ENCODE measurements around the gene ADAM12. TPM values are rescaled to one million over a fixed set of nuclear protein-coding genes. Genes with fewer than 3 reads are reported as not detected.
"Not testable (repeated sequence)": the region's sequence is repeated elsewhere in the genome, so short reads cannot be mapped to it uniquely, and the experiment has no call there.

ADAM12 gene
- total and polyA plus RNA-seq, 7 donors: under 0.01 to 0.82 (median 0.46) TPM; not detected in 1

- TF ChIP-seq CTCF (IDR thresholded peaks at IDR 0.05) (no peak), EP300 (IDR thresholded peaks at IDR 0.05) (no peak), POLR2A (IDR thresholded peaks at IDR 0.05) (no peak), POLR2AphosphoS5 (IDR thresholded peaks at IDR 0.05) (no peak)
- 75 to 81% methylated on average over 7 of the region's 7 CpGs for WGBS, 2 donors
- H3K27ac ChIP-seq: no peak overlapping the region
- no peak overlapping the region for H3K4me3 ChIP-seq
- no peaks in the 10 kb centered on the region for H3K36me3 ChIP-seq
- no peak for DNase-seq
- H3K4me1 ChIP-seq: no peaks in the 10 kb centered on the region
- no peaks in the 10 kb centered on the region for H3K9me3 ChIP-seq
- H3K27me3 ChIP-seq: no peaks in the 10 kb centered on the region
- intact Hi-C loops (cut with DNase I): no loop called here
These were observed 210.8 kb downstream of the ADAM12 start for GRCh38 chr10:126177417-126178030.

DNA sequence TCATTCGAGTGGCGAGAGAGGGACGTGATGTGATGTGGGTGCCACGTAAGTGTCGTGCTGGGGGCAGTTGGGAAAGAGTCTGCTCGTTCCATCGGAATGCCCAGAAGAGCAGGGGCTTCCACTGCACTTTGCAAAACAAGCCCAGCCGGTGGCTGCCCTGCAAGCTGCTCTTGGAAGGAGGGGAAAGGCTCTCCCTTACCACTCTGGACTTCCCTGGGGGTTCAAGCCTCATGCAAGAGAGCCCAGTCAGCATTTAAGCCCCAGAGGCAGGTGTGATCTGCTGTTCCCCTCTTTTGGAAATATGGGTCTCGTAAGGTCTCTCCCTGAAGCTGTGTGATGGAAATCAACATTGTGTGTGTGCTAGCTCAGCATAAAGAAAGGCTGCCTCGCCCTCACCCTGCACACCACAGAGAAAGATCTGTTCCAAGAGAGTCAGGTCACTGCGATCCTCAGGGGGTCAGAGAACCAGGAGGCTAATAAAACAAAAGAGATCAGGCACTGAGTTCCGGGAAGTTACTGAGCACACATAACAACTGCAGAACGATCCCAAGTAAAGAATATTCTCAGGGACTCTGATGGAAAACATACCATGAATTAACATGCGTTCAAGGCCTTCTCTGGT, 212.5 kb downstream of the ADAM12 start:
- Histone ChIP-seq H3K27ac (no peak overlapping the region), H3K36me3 (no peaks in the 10 kb centered on the region), H3K27me3 (no peaks in the 10 kb centered on the region), H3K4me1 (no peaks in the 10 kb centered on the region), H3K4me3 (no peak overlapping the region), H3K9me3 (no peaks in the 10 kb centered on the region)
- DNase-seq: no peak
- 68 to 79% methylated on average over 14 of the region's 14 CpGs for WGBS, 2 donors
- TF ChIP-seq POLR2A (IDR thresholded peaks at IDR 0.05): no peak
- TF ChIP-seq CTCF (IDR thresholded peaks at IDR 0.05): no peak
- no peak for TF ChIP-seq EP300 (IDR thresholded peaks at IDR 0.05)
- TF ChIP-seq POLR2AphosphoS5 (IDR thresholded peaks at IDR 0.05): no peak
- intact Hi-C loops (cut with DNase I): no loop called here

DNA sequence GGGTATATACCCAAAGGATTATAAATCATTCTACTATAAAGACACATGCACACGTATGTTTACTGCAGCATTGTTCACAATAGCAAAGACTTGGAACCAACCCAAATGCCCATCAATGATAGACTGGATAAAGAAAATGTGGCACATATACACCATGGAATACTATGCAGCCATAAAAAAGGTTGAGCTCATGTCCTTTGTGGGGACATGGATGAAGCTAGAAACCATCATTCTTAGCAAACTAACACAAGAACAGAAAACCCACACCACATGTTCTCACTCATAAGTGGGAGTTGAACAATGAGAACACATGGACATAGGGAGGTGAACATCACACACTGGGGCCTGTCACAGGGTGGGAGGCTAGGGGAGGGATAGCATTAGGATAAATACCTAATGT, 215.5 kb downstream of the ADAM12 start:
- H3K27me3 ChIP-seq; H3K9me3 ChIP-seq; DNase-seq; H3K27ac ChIP-seq; H3K36me3 ChIP-seq; H3K4me3 ChIP-seq; intact Hi-C loops (cut with DNase I); H3K4me1 ChIP-seq: not testable (repeated sequence)
- no CpG with 5 or more reads among the region's 1 CpG for WGBS, 2 donors

DNA sequence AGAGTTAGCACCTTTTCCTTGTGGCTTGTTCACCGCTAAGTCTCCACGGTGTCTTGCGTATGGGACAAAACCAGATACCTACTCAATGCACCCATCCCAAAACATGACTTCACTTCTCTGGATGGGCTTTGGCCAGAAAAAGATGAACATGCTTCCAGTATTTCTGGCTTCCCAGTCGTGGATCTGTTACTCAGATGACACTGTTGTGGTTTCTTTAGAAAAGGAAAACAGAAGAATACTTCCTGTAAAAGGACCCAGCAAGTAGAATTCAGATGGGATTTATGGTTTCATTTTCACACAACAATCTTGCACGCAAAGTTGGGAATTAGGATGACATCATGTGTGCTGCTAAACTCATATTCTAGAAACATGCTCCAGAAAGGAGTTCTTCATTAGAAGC, 216.7 kb downstream of the ADAM12 start:
- DNase-seq: no peak
- no peaks in the 10 kb centered on the region for H3K27me3 ChIP-seq
- no peaks in the 10 kb centered on the region for H3K9me3 ChIP-seq
- no peaks in the 10 kb centered on the region for H3K36me3 ChIP-seq
- no peak for TF ChIP-seq CTCF (IDR thresholded peaks at IDR 0.05)
- no peak for TF ChIP-seq POLR2A (IDR thresholded peaks at IDR 0.05)
- TF ChIP-seq EP300 (IDR thresholded peaks at IDR 0.05): no peak
- TF ChIP-seq POLR2AphosphoS5 (IDR thresholded peaks at IDR 0.05): no peak
- no peak overlapping the region for H3K4me3 ChIP-seq
- no peaks in the 10 kb centered on the region for H3K4me1 ChIP-seq
- 68 to 71% methylated on average over 5 of the region's 5 CpGs for WGBS, 2 donors
- no peak overlapping the region for H3K27ac ChIP-seq
- intact Hi-C loops (cut with DNase I): no loop called here

DNA sequence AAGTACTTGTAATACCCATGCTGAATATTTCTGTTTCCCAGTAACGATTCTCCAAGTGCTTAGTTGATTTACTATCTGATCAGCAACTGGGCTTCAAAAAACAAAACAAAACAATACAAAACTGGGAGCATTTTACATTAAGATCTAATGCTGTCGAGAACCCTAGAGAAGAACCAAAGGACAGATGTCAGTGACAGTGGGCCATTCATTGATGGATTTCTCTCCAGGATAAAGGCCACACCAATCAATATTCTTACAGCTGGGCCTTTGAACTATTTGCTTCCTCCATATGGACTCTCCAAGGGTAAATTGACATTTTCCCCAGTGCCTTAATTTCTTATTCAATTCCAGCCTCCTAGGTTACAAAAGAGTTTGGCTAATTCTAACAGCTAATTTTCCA, 217.5 kb downstream of the ADAM12 start:
- intact Hi-C loops (cut with DNase I): no loop called here
- no peaks in the 10 kb centered on the region for H3K4me1 ChIP-seq
- H3K36me3 ChIP-seq: no peaks in the 10 kb centered on the region
- H3K27me3 ChIP-seq: no peaks in the 10 kb centered on the region
- no peak for TF ChIP-seq POLR2AphosphoS5 (IDR thresholded peaks at IDR 0.05)
- H3K27ac ChIP-seq: no peak overlapping the region
- no peaks in the 10 kb centered on the region for H3K9me3 ChIP-seq
- no peak overlapping the region for H3K4me3 ChIP-seq
- WGBS, 2 donors: 74% methylated on average over 2 of the region's 2 CpGs
- DNase-seq: no peak

GRCh38 chr10:126170371-126170770, 217.9 kb downstream of the ADAM12 start:
- Histone ChIP-seq H3K36me3 (no peaks in the 10 kb centered on the region), H3K9me3 (no peaks in the 10 kb centered on the region), H3K4me3 (no peak overlapping the region), H3K27ac (no peak overlapping the region), H3K4me1 (no peaks in the 10 kb centered on the region), H3K27me3 (no peaks in the 10 kb centered on the region)
- TF ChIP-seq POLR2AphosphoS5 (IDR thresholded peaks at IDR 0.05) (no peak), EP300 (IDR thresholded peaks at IDR 0.05) (no peak), CTCF (IDR thresholded peaks at IDR 0.05) (no peak), POLR2A (IDR thresholded peaks at IDR 0.05) (no peak)
- intact Hi-C loops (cut with DNase I): no loop called here
- DNase-seq: no peak
- WGBS, 2 donors: 65 to 78% methylated on average over 4 of the region's 4 CpGs

All from sigmoid colon (tissue), 7 donors.